HG03442 (cell line): Measurements from ENCODE around the gene TXN2.
"Not testable (repeated sequence)": the region's sequence is repeated elsewhere in the genome, so short reads cannot be mapped to it uniquely, and the experiment has no call there.

Experiments used
- ATAC-seq: cut with Tn5 transposase; IDR thresholded peaks from one replicate; pipeline ENCODE4 v1.9.1; 2021; ENCODE audit warnings: mild to moderate bottlenecking, moderate library complexity; ENCODE audit not compliant: unreplicated experiment

The TXN2 gene

DNA sequence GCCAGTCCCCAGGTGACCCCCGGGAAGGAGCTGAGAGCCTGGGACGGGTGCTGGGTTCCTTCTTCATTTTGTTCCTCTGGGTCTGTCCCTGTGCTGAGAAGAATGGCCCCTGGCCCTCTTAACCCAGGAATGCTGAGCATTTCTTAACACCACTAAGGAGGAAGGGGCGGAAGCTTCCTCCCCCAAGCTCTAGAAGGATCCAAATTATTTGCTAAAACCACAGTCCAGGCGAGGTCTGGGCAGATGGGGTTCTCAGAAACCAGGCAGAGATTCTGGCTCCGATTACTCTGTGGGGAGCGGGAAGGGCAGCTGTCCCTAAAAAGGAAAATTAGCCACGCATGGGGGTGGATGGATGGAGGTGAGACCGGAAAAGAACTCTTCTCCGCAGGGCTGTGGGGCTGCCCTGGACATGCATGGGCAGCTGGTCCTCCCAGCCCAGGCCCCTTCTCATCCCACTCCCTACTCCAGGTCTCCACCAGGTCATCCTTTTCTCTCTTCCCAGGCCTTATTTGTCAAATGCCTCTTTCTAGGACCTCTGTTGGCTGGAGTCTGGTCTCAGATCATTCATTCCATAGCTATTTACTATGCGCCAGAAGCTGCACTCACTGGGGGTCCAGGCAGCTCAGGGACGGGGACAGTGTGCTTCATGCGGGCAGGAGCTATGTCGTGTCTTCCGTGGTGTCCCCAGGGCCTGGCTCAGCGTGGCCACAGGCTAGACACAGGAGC is 48.7 kb downstream of the TXN2 start:
- no peak for ATAC-seq

DNA sequence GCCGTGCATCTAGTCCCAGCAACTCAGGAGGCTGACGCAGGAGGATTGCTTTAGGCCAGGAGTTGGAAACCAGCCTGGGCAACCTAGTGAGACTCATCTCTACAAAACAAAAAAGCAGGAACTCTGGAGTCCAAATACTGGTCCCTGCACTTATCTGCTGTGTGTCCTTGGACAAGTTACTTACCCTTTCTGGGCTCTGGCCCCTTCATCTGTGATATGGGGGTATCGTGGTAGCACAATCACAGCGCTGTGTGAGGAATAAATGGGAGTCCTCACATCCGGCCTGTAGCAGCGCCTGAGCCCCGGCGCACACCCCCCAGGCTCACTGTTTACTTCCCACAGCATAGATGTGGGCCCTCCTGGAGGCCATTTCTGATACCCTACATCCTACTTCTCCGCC is 49.5 kb downstream of the TXN2 start:
- no peak for ATAC-seq

DNA sequence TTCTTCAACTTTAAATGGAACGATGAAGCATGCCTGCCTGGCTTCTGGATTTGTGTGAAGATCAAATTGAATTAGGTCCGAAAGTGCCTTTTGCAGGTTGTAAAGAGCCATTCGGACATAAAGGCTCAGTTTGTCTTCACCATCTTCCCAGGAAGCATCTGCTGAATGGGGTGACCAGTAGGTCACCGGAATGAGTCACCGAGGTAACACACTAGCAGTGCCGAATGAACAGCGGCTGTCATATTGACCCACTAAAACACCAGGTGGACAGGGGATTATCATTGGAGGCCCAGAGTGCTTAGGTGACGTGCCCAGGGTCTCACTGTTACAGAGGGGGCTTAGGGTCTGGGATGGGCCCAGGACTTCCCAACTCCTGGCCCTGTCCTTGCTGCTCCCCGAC is 50.6 kb downstream of the TXN2 start:
- no peak for ATAC-seq

DNA sequence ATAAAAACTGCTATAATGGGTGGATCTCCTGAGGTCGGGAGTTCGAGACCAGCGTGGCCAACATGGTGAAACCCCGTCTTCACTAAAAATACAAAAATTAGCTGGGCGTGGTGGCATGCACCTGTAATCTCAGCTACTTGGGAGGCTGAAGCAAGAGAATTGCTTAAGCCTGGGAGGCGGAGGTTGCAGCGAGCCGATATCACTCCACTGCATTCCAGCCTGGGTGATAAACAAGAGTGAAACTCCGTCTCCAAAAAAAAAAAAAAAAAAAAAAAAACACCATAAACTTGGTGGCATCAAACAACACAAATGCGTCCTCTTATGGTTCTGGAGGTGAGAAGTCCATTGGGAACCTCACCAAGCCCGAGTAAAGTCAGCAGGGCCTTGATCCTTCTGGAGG is 53.5 kb downstream of the TXN2 start:
- not testable (repeated sequence) for ATAC-seq

DNA sequence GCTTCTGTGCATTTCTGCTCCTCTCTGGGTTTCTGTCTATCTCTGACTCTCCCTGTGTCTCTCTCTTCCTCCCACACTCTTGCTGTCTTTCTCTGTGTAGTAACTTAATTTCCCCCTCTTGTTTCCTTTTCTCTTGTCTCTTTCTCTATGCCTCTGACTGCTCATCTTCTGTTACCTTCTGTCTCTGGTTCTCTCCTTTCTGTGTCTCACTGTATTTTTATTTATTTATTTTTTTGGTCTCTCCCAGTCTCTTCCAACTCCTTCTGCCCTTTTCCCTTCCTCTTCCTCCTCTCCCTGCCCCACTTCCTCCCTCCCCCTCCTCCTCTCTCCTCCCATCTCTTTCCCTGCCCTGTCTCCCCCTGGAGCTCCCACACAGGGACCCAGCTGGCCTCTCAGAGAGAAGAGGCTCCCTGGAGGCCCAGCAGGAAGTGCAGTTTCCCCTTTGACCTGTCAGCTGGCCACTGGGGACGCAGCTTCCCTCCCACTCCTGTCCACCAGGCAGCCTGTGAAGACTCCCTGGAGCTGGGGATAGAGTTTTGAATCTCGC is 55.4 kb downstream of the TXN2 start:
- ATAC-seq: no peak

DNA sequence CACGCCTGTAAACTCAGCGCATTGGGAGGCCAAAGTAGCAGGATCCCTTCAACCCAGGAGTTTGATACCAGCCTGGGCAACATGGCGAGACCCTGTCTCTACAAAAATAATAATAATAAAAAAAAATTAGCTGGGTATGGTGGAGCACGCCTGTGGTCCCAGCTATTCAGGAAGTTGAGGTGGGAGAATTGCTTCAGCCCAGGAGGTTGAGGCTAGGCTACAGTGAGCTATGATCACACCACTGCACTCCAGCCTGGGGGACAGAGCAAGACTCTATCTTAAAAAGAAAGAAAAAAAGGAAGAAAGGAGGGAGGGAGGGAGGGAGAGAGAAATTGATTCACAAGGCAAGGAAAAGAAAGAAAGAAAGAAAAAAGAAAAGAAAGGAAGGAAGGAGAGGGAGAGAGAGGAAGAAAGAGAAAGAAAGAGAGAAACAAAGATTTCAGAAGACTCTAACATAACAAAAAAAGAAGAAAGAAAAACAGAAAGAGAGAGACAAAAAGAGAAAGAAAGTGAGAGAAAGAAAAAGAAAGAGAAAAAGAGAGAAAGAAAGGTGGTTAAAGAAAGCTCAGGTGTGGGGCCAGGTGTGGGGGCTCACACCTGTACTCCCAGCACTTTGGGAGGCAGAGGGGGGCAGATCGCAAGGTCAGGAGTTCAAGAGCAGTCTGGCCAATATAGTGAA is 56.4 kb downstream of the TXN2 start:
- ATAC-seq: no peak

DNA sequence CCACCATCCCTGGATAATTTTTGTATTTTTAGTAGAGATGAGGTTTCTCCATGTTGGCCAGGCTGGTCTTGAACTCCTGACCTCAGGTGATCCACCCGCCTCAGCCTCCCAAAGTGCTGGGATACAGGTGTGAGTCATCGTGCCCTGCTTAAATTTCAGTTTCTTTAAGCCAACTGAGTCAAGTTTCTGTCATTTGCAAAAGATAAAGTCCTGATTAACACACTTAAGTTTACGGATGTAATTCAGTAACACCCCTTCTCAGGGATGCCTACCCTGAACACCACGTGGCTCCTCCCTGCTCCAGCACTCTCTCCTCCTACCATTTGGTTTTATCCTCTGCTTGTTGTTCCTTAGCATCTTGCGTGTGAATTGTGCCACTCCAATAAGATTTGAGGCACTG is 57.0 kb downstream of the TXN2 start:
- ATAC-seq: not testable (repeated sequence)

DNA sequence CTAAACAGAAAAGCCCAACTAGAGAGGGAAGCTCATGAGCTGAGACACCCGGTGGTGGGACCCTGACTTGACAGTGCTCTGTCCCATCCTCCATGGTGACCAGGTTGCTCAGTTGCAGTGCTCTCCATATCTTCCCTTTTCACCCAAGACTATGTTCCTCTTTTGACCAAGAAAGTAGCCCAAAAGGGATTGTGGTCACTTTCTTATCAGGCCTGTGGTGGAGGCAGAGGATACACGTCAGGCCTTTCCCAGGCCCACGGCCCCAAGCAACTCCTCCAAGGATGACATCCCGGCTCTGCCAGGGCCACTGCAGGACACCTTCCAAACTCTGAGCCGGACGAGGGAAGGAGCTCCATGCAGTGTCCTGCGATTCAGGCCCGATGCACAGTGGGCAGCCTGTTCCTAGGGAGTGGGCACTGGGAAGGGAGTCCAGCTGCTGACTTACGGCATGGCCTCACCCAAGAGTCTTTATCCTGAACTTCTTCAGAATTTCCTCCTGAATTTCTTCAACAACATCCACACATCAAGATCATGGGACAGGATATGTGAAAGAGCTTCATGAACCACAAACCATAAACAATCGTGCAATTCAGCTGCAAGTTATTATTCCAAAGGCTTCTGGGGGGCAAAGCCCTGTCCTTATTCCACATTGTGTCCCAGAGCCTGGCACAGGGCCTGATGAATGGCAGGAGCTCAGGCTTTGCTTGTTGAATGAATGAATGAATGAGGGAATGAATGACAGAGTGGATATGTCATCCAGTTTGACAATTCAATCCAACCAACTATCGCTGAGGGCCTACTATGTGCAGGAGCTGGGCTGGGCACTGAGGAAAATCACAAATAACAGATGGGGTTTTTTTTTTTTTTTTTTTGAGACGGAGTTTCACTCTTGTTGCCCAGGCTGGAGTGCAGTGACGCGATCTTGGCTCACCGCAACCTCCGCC is 57.7 kb downstream of the TXN2 start:
- ATAC-seq: no peak

DNA sequence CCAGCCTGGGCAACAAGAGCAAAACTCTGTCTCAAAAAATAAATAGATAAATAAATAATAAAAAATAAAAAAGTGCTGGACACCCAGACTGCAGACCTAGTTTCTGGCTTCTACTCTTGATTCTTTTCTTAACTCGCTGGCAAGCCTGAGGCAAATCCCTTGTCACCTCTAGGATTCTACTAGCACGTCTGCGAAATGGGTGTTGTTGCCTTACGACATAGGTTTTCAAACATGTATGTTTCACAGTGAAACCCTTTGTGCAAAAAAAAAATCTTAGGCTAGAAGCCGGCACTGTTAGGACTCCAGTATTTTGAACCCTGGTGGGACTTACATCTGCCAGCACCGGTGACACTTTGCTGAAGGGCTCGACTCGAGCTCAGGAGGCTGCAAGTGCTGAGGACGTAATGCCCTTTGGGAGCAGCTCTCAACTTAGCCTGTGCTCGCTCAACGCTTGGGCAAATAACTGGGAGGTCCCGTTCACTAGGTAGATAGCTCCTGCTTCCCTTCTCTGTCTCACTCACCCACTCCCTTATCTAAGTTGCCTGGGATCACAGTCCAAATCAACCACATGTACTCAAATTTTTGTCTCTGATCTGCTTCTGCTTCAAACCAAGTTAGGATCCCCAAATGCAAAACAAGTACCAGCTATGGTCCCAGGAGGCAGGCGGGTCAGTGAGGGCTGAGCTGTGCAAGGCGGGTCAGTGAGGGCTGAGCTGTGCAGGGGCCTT is 59.0 kb downstream of the TXN2 start:
- ATAC-seq: no peak

DNA sequence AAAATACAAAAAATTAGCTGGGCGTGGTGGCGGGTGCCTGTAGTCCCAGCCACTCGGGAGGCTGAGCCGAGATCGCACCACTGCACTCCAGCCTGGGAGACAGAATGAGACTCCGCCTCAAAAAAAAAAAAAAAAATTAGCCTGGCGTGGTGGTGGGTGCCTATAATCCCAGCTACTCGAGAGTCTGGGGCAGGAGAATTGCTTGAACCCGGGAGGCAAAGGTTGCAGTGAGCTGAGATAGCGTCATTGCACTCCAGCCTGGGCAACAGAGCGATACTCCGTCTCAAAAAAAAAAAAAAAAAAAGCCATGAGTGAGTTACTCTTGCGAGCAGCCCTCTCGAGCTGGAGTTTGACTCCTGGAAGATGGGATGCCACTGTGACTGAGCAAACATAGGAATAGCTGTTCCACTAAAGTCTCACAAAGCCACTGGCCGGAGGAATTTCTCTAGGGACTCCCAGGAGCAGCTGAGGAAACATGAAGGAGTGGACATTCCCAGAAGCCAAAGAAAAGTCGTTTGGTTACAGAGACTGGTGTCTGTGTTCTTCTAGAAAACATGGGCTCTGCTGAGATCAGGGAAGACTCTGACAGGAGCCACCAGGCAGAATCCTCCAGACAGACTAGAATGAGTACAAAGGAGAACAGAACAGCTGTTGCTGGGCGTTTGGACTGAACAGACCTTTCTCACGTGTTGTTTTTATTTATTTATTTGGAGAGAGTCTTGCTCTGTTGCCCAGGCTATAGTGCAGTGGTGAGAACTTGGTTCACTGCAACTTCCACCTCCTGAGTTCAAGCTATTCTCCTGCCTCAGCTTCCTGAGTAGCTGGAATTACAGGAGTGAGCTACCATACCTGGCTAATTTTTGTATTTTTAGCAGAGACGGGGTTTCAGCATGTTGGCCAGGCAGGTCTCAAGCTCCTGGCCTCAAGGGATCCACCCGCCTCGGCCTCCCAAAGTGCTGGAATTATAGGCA is 61.2 kb downstream of the TXN2 start:
- no peak for ATAC-seq

DNA sequence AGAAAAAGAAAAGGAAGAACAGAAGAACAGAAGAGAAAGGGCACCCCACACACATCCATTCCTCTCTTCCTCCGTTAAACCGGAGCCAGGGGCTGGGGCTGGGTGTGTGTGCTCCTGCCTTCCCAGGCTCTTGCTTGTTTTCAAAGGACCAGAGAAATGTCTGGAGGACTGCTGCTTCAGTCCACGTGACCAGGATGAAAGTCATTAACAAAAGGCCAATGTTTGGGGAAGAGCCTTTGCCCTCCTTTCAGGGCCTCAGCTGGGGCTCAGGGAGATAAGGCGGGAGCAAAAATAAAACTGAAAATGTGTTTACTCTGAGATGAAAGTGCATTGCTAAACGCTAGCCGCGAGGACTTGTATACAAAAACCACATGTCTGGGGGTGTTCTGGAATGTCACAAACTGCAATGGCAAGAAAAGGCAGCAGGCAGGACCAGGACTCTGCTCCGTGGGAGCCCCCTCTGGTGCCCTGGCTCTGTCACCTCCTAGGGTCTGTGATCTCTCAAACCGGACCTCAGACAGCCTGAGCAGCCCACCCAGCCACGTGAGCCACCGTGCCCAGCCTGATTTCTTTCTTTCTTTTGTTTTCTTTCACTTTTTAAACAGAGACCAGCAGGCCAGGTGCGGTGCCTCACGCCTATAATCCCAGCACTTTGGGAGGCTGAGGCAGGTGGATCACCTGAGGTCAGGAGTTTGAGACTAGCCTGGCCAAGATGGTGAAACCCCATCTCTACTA is 62.1 kb downstream of the TXN2 start:
- ATAC-seq: no peak

DNA sequence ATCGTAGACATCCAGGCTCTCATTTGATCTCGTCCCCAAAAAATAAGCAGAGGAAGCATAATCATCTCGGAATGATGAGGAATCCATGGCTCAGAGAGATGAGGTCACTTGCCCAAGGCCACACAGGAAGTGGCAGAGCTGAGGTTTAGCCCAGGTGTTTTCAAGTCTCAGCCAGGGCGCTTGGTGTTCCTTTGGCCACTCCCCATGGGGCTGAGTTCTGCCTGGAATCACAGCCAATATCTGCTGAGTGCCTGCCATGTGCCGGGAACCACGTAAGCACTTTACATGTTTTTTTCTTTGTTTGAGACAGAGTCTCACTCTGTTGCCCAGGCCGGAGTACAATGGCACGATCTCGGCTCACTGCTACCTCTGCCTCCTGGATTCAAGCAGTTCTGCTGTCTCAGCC is 64.2 kb downstream of the TXN2 start:
- ATAC-seq: no peak
